ENCODE measurements around the gene NPR2. TPM values are rescaled to one million over a fixed set of nuclear protein-coding genes. Genes with fewer than 3 reads are reported as not detected.

The NPR2 gene
- total and polyA plus RNA-seq, 2 of the 13 experiments (the other 11 are each of a cell fraction or from before 2014, with no cell fraction given) = 7.4 to 9.4 TPM

DNA sequence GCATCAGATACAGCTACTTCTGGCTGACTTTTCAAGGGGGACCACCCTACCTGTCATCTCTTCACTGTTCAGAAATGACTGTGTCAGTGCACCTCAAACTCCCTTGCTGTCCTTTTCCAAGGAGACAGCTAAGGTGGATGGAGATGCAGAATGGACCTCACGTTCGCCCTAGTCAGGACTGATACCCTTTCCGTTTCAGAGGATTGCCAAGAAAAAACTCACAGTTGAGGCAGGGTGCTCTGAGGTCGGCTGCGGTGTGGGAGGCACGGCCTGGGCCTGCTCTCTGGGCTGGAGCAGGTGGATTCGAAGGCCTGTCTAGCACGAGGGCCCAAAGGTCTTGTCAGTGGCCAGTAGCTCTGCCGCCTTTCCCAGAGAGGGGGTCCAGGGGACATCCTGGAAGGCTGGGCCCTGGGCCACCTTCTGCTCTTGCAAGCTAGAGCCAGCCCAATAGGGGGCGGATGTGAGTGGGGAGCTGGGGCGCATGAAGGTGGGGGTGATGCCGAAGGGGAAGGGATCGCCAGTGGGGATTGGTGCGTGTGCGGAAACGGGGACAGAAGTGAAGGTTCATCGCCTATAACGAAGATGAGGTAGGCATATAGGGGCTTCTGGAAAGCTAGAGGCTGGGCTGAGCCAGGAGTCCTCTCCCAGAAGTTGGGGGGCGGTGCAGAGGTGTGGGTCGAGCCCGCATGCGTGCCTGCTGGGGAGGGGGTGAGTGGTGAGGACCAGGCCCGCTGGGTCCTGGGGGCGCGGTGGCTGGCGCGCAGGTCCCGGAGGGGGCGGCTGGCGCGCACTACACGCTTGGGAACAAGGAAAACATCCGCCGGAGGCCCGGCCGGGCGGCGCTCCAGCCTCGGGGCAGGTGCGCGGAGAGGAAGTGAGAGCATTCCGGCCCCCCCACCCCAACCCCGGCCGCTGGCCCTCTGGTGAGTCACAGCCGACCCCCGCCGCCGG, 34.8 kb upstream of the NPR2 start (continued):
- TF ChIP-seq ZNF773 (CRISPR knock-in tag; IDR thresholded peaks at IDR 0.05; ENCODE audit: borderline replicate concordance) (0 out of 2 replicates have a peak, but pooled peaks have one; percentile 59), ELF3 (CRISPR knock-in tag; IDR thresholded peaks at IDR 0.05) (peak; percentile 54; the same call in 1 of the 2 replicates), MLLT10 (CRISPR knock-in tag; IDR thresholded peaks at IDR 0.05) (no peak), FOXO1 (CRISPR knock-in tag; IDR thresholded peaks at IDR 0.05) (no peak), ZNF354B (CRISPR knock-in tag; IDR thresholded peaks at IDR 0.05) (no peak), THAP11 (CRISPR knock-in tag; IDR thresholded peaks at IDR 0.05) (peak; percentile 50; the same call in 1 of the 2 replicates), DNMT3B (CRISPR knock-in tag; conservative IDR thresholded peaks at IDR 0.05) (no peak), ATF1 (CRISPR knock-in tag; IDR thresholded peaks at IDR 0.05) (no peak), ZNF674 (CRISPR knock-in tag; IDR thresholded peaks at IDR 0.05; ENCODE audit: low read depth) (no peak), EHMT2 (IDR thresholded peaks at IDR 0.05; ENCODE audit: borderline replicate concordance, low read depth, low read length) (no peak), ZNF225 (CRISPR knock-in tag; IDR thresholded peaks at IDR 0.05) (no peak)
- TF ChIP-seq, protein P1, sequence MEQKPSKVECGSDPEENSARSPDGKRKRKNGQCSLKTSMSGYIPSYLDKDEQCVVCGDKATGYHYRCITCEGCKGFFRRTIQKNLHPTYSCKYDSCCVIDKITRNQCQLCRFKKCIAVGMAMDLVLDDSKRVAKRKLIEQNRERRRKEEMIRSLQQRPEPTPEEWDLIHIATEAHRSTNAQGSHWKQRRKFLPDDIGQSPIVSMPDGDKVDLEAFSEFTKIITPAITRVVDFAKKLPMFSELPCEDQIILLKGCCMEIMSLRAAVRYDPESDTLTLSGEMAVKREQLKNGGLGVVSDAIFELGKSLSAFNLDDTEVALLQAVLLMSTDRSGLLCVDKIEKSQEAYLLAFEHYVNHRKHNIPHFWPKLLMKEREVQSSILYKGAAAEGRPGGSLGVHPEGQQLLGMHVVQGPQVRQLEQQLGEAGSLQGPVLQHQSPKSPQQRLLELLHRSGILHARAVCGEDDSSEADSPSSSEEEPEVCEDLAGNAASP (CRISPR knock-in tag; IDR thresholded peaks at IDR 0.05; ENCODE audit: borderline replicate concordance) = no peak
- TF ChIP-seq, protein P2, sequence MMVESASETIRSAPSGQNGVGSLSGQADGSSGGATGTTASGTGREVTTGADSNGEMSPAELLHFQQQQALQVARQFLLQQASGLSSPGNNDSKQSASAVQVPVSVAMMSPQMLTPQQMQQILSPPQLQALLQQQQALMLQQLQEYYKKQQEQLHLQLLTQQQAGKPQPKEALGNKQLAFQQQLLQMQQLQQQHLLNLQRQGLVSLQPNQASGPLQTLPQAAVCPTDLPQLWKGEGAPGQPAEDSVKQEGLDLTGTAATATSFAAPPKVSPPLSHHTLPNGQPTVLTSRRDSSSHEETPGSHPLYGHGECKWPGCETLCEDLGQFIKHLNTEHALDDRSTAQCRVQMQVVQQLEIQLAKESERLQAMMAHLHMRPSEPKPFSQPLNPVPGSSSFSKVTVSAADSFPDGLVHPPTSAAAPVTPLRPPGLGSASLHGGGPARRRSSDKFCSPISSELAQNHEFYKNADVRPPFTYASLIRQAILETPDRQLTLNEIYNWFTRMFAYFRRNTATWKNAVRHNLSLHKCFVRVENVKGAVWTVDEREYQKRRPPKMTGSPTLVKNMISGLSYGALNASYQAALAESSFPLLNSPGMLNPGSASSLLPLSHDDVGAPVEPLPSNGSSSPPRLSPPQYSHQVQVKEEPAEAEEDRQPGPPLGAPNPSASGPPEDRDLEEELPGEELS (CRISPR knock-in tag; IDR thresholded peaks at IDR 0.05) = peak; percentile 56; the same call in 1 of the 2 replicates
- TF ChIP-seq, protein P3, sequence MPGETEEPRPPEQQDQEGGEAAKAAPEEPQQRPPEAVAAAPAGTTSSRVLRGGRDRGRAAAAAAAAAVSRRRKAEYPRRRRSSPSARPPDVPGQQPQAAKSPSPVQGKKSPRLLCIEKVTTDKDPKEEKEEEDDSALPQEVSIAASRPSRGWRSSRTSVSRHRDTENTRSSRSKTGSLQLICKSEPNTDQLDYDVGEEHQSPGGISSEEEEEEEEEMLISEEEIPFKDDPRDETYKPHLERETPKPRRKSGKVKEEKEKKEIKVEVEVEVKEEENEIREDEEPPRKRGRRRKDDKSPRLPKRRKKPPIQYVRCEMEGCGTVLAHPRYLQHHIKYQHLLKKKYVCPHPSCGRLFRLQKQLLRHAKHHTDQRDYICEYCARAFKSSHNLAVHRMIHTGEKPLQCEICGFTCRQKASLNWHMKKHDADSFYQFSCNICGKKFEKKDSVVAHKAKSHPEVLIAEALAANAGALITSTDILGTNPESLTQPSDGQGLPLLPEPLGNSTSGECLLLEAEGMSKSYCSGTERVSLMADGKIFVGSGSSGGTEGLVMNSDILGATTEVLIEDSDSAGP (CRISPR knock-in tag; IDR thresholded peaks at IDR 0.05; ENCODE audit: borderline replicate concordance) = peak; percentile 83; the same call in 1 of the 2 replicates
- TF ChIP-seq, protein P4, sequence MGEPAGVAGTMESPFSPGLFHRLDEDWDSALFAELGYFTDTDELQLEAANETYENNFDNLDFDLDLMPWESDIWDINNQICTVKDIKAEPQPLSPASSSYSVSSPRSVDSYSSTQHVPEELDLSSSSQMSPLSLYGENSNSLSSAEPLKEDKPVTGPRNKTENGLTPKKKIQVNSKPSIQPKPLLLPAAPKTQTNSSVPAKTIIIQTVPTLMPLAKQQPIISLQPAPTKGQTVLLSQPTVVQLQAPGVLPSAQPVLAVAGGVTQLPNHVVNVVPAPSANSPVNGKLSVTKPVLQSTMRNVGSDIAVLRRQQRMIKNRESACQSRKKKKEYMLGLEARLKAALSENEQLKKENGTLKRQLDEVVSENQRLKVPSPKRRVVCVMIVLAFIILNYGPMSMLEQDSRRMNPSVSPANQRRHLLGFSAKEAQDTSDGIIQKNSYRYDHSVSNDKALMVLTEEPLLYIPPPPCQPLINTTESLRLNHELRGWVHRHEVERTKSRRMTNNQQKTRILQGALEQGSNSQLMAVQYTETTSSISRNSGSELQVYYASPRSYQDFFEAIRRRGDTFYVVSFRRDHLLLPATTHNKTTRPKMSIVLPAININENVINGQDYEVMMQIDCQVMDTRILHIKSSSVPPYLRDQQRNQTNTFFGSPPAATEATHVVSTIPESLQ (CRISPR knock-in tag; conservative IDR thresholded peaks at IDR 0.05) = no peak
- TF ChIP-seq, protein P5, sequence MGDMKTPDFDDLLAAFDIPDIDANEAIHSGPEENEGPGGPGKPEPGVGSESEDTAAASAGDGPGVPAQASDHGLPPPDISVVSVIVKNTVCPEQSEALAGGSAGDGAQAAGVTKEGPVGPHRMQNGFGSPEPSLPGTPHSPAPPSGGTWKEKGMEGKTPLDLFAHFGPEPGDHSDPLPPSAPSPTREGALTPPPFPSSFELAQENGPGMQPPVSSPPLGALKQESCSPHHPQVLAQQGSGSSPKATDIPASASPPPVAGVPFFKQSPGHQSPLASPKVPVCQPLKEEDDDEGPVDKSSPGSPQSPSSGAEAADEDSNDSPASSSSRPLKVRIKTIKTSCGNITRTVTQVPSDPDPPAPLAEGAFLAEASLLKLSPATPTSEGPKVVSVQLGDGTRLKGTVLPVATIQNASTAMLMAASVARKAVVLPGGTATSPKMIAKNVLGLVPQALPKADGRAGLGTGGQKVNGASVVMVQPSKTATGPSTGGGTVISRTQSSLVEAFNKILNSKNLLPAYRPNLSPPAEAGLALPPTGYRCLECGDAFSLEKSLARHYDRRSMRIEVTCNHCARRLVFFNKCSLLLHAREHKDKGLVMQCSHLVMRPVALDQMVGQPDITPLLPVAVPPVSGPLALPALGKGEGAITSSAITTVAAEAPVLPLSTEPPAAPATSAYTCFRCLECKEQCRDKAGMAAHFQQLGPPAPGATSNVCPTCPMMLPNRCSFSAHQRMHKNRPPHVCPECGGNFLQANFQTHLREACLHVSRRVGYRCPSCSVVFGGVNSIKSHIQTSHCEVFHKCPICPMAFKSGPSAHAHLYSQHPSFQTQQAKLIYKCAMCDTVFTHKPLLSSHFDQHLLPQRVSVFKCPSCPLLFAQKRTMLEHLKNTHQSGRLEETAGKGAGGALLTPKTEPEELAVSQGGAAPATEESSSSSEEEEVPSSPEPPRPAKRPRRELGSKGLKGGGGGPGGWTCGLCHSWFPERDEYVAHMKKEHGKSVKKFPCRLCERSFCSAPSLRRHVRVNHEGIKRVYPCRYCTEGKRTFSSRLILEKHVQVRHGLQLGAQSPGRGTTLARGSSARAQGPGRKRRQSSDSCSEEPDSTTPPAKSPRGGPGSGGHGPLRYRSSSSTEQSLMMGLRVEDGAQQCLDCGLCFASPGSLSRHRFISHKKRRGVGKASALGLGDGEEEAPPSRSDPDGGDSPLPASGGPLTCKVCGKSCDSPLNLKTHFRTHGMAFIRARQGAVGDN (CRISPR knock-in tag; IDR thresholded peaks at IDR 0.05) = peak; percentile 94
